NCI-H2196 (cell line): Measurements from ENCODE around the gene ADAMTS15.
A peak's percentile ranks its signal among the peaks of the same experiment; 100 is the strongest.

Source experiments
- DNase-seq: peaks from one replicate; lab custom pipeline; 2025; ENCODE audit not compliant: unreplicated experiment; lab: John Stamatoyannopoulos, UW

ADAMTS15 gene

DNA sequence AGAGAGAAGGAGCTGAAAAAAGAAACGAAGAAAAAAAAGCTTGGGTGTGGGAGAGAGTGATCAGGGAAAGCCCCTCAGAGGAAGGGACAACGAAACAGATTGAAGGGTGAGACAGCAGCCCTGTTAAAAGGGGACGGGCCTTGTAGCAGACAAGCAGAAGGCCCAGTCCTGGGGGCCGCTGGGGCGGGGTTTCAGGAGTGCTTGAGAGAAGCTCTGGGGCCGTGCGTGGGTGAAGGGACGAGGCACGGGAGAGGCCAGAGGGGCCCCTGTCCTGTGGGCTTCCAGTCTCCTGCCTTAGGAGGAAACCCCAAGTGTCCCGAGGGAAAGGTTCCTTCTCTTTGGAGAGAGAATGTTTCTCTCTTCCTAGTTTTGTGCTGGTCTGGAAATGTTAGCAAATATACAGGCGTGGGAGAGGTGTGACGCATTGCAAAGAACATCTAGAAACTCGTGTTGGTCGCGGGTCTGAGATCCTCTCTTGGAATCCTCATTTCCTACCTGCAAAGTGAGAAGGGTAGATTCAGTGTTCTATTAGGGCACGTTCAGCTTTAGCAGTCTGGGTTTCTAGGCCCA, 28.6 kb downstream of the ADAMTS15 start:
- no peak for DNase-seq

DNA sequence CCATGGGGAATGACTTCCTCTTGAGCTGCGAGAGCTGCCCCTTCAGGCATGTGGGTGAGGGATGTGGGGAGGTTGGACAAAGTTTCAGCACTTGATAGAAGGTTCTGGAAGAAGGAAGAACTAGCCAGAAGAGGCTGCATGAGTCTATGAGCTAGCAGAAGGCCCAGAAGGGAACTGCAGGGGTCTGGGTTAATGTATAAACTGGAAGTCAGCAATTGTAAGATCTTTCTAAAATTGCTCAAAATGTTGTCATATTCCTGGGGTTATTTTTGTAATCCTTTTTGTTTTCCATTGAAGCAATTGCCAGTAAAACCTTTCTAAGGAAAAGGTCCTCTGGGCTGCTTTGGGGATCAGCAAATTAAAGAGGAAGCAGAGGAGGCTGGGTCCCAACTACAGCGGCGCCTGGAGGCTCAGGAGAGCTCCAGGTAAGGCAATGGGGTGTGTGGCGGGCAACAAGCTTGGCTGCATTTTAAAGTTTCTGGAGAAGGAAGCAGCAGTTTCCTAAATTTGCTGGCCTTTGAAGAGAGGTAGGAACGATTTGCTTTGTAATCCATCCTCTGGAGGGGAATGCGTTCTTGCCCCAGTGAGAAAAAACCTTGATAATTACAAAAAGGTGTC, 29.2 kb downstream of the ADAMTS15 start:
- no peak for DNase-seq

DNA sequence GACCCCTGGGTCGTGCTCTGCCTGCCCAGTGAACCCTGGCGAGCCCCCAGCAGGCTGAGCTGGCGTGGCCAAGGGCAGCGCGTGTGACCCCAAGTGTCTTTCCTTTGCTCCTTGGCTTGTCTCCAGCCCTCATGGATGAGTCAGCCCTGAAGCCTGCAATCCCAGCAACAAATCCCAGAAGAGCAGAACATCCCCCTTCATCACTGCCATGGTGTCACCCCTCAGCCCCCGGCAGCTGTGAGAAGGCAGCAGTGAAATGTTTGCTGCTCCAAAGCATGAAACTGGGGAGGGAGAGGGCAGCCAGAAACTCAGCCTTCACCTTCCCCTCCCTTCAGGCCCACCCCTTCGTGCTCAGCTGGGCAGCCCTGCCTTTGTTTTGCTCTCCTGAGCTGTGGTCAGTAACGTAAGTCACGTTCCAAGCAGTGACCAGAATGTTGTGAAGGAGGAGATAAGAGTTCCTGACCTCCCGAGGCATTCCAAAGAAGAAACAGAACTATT, 29.8 kb downstream of the ADAMTS15 start:
- DNase-seq = peak; percentile 25

DNA sequence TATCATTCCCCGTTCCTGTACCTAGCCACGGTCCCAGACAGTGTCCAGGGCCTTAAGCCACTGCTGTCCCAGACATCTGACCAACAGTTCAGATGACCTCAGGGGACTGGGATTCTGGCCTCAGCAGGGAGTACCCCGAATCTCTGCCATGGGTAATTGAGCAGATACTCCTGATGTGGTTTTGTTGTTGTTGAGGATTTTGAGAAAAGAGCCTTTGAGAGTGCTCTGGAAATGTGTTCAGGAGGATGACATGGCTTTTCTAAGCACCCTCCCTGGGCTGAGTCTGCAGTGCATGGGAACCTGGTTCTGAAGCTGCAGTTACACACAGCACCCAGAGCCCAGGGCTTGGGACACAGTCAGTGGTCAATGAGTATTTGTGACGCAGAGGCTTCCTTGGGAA, 30.4 kb downstream of the ADAMTS15 start:
- DNase-seq = no peak

DNA sequence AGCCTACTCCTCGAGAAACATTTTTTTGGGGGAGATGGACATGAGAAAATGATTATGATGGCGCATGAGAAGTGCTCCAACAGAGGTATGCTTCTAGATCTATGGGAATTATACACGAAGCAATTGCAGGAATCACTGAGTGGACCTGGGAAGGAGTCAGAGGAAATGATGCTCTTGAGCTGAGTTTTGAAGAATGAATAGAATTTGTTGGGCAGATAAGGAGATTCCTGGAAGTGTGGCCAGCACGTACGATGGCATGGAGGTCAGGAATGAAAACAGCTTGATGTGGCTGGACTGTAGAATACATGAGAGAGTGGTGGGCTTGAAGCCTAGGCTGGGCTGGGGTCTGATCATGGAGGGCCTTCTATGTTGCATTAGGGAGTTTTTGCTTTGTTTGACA, 31.7 kb downstream of the ADAMTS15 start:
- no peak for DNase-seq

DNA sequence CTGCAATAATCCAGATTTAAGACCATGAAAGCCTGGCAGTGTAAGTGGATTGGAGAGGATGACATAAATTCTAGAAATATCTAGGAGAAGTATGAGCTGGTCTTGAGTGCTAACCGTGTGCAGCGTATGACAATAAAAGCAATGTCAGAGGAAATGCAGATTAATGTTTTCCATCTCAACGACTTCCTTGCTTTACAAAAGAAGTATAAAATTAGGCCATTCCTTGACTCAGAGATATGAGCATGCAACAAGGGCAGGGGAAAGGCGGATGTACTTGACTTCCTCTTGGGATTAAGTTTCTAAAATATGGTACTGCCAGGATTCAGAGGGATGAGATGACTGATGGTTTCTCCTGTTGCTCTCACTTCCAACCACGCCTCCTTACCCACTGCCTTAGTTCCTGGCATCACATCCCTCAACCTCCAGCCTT, 32.3 kb downstream of the ADAMTS15 start:
- no peak for DNase-seq

DNA sequence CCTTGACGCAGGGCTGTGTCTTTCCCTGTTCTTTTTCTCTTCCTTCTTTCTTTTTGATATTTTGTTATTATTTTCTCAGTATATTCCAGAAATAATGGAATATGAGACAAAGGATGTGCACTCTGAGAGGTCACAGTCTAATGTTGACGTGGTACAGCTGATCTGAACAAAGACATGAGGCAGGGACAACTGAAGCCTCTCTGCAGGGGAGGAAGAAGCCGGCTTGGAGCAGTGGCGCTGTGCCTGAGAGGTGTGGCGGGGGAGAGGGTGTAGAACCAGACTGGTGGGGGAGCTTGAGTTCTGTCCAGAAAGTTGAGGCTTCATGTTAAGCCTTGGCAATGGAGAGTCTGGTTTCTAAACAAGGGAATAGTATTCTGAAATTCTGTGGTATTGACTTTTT, 34.7 kb downstream of the ADAMTS15 start:
- no peak for DNase-seq

DNA sequence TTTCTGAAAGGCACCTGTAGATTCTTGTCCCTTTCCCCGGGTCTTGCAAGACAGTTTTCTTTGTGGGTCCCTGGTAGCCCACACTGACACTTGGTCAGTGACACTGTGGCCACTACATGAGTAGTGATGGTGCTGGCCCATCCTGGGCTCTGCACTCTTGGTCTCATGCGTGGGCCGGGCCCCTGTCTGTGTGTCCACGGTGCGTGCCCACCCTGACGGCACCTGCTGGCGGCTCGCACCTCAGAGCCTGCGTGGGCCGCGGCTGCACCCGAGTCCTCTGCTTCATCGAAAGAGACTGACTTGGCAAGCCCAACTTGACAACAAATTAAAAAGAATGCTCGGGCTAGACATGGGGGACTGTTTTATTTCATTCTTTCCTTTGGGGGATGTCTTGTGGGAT, 37.5 kb downstream of the ADAMTS15 start:
- DNase-seq = no peak

DNA sequence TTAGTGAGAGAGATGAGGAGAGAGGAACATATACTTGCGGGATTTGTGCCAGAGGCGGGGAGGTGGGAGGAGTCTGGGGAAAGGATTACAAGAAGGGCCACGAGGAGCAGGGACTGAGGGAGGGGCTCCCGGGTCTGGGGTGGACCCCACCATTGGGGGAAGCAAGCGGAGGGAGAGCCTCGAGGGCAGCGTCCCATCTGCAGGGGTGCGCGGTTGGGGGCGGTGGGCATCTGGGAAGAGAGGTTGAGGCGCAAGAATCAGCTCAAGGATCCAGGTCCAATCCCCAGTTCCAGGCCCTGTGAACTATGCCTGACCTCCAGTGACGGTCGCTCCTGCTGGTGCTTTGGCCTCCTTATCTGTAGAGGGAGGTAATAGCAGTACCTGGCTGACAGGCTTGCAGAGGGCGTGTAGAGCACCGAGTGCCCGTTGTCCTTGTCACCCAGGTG, 38.0 kb downstream of the ADAMTS15 start:
- no peak for DNase-seq

DNA sequence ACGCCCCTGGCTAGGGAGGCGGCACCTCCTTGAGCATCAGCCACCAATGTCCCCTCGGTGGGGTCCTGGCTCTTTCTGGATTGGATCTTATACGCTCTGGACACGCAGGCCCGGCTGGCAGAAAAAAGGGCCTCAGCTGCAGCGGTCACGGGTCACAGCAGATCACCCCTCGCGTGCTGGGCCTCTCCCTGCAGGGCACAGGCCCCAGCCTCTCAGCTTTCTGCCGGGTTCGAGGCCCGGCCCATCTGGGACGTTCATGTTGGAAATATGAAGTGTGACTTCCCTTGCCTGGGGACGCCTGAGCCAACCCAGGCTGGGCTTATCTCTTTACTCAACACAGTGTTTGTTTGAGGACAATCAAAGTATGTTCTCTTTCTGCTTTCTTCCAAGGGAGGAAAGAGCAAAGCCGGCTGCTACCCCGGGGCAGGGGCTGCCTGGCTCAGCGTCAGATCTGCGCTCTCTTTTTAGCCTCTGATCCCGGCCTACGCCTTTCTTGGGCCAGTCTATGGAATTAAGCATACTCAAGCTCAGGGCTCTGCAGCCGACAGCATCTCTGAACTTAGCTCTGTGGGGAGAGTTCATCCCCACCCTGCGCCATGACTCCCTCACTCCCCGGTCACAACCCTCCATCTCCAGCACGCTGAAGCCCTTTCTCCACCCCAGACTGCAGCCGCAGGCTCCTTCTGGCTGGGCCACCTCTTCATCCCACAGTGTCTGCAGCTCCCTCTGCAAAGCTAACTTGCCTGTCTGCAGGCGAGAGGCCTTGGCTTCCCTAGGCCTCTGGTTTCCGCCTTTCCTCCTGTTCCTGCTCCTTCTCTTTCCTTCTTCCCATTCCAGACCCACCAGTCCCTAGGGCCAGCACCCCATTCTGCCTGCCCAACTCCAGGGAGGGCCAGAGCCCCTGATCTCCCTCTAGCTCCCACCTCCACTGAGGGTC, 38.8 kb downstream of the ADAMTS15 start:
- DNase-seq = no peak

DNA sequence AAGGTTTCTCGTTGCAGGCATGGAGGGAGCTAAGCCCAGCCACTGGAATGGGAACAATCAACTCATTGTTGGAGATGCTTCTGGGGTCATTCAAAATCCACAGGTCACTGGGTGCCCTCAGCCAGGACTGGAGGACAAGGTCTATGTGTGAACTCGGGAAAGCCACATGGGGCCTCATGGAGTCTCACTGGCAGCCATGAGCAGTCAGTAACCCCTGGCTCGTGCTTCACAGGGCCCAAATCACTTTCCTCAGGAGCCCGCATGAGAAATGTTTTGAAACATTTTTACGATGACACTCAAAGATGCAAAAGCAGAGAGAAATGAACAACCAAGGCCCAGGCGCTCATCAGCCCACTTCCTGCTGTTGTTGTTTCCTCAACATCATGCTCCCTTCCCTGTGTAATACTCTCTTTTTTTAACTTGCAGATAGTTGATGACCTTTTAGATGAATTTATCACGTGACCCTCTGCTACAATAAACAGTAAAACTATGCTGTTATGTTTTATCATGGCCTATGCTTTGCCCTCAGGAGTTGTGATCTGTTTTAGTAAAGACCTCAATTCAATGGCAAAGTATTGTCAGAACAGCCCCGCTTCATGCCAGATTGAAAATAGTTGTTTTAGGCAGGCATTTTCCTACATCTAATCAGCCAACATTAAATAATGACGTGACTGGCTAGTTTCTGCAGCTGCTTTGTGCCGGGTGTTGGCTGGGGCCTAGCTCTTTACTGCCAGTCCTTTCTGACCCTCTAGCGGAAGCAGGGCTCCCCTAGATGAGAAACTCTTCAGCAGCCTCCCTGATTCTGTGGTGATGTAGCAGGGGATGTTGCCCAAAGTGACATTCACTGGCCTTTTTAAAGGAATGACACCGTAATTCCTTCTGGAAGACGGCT, 39.7 kb downstream of the ADAMTS15 start:
- no peak for DNase-seq

DNA sequence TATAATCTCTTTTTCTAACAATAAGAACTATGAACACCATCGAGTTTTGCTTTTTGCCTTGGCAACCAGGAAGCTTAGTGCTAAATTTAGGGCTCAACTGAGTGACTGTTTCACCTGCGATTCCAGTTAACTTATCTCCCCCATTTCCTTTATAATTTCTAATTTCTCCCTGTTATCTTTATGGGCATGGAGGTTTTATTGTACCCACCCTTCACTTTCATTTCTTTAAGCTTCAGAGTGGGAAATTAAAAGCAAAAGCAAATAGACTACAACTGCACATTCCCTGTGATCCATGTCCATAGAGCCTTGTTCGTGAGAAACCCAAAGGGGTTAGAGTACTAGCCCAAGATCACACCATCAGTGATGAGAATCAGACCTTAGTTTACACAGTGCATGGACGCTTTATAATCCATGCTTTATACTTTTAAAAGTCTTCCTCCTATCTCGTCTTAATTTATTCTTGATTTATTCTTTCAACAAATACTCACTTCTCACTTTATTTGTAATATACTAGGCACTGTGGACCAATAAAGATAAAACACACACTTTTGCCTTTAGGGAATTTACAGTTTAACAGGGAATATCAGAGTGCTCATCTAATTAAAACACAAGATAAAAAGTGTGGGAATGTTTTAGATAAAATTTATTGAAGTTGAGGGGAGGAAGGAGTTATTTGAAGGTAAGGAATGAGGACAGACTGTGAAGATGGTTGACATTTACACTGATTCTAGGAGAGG, 40.6 kb downstream of the ADAMTS15 start:
- DNase-seq = no peak

DNA sequence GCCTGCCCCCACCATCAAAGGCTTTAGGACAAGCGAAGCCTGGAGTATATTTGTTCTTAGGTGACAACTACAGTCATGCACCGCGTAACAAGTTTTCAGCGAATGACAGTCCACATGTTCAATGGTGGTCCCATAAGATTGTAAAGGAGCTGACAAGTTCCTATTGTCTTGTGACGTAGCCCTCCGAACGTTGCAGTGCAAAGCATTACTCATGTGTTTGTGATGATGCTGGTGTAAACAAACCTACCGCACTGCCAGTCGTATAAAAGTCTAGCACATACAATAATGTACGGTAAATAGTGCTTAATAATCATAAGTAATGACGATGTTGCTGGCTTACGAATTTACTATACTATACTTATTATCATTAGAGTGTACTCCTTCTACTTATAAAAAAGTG, 41.3 kb downstream of the ADAMTS15 start:
- DNase-seq = no peak

DNA sequence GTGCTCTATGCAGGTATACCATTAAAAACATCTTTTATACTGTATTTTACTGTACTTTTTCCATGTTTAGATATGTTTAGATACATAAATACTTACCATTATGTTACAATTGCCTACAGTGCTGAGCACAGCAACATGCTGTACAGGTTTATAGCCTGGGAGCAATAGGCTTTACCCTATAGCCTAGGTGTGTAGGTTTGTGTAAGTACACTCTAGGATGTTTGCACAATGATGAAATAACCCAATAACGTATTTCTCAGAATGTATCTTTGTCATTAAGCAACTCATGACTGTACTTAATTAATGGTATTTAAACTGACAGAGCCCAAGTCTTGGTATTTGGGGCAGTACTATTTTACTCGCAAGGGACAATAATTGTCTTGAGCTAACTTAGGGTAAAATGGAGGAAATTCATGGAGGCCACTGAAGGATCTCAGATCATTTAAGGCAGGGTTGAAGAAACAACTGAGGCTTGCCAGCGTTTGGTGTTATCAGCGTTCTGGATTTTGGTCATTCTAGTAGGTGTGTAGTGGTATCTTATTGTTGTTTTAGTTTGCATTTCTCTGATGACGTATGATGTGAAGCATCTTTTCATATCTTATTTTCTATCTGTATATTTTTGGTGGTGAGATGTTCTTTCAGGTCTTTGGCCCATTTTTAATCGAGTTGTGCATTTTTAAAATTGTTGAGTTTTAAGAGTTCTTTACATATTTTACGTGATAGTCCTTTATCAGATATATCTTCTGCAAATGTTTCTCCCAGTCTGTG, 42.4 kb downstream of the ADAMTS15 start:
- DNase-seq = no peak

DNA sequence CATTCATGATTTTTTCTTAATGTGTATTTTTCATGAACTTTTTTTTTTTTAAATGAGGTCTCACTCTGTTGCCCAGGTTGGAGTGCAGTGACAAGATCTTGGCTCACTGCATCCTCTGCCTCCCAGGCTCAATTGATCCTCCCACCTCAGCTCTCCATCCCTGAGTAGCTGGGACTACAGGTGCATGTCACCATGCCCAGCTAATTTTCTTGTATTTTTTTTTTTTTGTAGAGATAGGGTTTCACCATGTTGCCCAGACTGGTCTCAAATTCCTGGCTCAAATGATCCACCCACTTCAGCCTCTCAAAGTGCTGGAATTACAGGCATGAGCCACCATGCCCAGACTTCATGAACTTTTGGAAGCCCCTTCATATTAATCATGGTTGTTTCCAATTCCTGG, 49.7 kb downstream of the ADAMTS15 start:
- DNase-seq = no peak

DNA sequence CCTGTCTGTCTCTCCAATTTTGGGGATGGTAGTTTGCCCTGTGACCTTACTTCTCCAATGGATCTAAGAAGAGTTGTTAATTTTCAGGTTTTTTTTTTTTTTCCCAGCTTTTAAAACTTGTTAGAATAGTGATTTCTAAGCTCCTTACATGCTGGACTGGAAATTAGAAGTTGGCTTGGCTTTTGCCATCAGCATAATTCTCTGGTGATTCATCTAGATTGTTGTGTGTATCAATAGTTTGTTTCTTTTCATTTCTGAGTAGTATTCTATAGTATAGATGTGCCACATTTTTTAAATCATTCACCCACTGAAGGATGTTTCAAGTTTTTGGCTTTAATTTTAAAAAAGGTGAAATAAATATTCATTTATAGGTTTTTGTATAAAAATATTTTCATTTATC, 51.4 kb downstream of the ADAMTS15 start:
- no peak for DNase-seq

DNA sequence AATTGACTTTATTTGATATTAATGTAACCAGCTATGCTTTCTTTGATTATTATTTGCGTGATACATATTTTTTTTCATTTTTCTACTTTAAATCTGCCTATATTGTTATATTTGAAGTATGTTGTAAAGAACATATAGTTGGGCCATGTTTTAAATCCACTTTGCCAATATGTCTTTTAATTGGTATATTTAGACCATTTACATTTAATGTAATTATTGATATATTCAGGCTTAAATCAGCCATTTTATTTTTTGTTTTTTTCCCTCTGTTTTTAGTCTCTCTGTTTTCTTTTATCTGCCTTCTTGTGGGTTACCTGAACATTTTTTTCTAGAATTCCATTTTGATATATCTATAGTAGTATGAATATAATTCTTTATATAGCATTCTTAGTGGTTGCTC, 55.9 kb downstream of the ADAMTS15 start:
- no peak for DNase-seq

DNA sequence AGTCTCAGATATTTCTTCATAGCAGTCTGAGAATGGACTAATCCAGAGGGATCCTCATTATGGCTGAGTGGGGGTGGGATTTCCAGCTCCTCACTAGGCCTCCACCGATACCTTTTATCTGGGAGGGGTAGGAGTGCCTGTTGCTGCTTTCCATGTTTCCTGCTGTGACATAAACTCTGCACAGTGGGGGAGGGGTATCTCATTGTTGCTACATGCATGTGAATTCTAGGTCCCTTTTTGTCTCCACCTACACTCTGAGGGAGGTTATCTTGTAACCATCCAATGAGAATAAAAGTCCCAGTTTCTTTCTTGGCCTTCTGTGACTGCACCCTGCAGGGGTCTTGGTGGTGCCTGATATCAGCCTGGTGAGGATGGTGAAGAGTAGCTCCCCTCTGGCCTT, 60.5 kb downstream of the ADAMTS15 start:
- DNase-seq = no peak

DNA sequence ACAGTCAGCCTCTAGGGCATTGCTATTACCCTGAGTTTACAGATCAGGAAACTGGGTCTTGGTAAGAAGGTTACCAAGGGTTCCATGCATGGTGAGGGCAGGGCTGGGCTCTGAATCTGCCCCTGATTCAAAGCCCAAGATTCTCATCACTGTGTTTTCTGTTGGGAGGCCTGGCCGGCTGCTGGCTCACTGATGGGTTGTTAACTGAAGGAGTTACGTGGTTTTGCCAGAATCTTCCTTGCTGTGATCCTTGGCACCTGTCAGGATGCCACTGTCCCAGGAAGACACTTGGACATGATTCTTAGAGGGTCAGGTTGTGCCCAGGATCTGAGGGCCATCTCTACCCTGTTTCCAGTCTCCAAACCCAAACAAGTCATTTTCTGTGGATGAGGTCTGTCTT, 61.5 kb downstream of the ADAMTS15 start:
- no peak for DNase-seq
